Renal cortical epithelial cell (primary cell): ENCODE data around the gene RABAC1. TPM values are rescaled to one million over a fixed set of nuclear protein-coding genes. Genes with fewer than 3 reads are reported as not detected.
"Not testable (repeated sequence)": the region's sequence is repeated elsewhere in the genome, so short reads cannot be mapped to it uniquely, and the experiment has no call there.

Experiments used
- DNase-seq: peaks from one replicate; pipeline ENCODE4 v3.0.0-alpha.2; 2011; ENCODE audit warnings: low read depth
- total RNA-seq: library from RNA; depleted of rRNA; stranded (reverse); fragments of >200 nt; gene quantifications from 2 replicates; pipeline ENCODE4 v1.2.3, GENCODE V29; 2014

RABAC1 gene, protein sequence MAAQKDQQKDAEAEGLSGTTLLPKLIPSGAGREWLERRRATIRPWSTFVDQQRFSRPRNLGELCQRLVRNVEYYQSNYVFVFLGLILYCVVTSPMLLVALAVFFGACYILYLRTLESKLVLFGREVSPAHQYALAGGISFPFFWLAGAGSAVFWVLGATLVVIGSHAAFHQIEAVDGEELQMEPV
- 71.8 and 108 TPM in 2 replicates for total RNA-seq

DNA sequence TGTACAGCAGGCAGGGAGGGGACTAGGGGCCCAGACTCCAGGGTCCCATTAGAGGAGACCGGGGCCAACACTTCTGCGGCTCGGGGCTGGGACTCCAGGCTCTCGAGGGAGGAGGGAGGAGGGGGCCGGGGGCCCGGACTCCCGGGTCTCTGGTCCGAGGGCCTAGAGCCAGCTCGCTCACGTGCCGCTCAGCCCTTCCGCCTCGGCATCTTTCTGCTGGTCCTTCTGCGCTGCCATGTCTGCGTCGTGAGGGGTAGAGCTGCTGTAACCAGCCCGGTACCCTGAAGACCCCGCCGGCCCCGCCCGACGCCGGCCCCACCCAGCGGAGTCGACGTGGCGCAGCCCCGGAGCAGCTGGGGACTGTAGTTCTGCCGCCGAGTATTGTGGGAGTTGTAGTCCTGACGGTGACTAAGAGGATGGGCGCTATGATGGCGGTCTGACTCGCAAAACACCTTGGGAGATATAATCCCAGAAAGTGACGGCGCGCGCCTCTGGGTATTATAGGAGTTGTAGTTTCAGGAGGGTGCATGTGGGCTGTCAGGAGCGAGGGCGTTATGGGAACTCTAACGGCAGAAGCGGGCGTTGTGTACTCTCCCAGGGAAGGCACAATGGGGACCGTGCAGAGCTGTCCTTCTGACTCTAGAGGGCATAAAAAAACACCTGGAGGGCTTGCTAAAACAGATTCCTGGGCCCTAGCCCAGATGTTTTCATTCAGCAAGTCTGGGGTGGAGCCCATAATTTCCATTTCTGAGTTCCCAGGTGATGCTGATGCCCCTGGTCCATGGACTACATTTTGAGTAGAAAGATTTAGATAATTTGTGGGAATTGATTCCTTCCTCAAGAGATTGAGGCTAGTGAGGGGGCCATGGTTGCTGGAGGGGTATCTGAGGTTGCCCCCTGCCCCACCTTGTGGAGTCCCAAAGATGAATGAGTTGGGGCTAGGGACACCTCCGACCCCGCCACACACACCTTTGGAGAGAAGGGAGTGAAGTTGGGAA, at the start of gene RABAC1:
TSS of gene RABAC1 (minus strand) at position 266 of the 998 bp plus-strand sequence. CDS start at position 237, 29 bp downstream.
- DNase-seq, result peak; percentile 81

DNA sequence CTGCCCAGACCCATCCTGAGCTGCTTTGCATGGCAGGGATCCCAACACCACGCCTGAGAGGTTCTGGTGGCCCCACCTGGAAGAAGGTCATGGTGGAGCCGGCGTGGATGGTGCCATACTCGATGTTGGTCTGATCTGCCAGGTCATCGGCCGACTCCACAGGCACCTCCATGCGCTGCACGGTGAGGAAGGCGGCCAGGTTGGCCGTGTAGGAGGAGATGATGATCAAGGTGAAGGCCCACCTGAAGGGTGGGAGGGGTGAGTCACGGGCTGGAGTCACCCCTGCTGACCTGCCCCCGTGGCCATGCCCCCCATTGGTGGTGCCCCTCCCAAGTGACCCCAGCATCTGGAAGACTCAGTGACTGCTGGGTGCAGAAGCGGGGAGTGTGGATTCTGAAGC, 47.4 kb upstream of the RABAC1 start:
- DNase-seq, result no peak

DNA sequence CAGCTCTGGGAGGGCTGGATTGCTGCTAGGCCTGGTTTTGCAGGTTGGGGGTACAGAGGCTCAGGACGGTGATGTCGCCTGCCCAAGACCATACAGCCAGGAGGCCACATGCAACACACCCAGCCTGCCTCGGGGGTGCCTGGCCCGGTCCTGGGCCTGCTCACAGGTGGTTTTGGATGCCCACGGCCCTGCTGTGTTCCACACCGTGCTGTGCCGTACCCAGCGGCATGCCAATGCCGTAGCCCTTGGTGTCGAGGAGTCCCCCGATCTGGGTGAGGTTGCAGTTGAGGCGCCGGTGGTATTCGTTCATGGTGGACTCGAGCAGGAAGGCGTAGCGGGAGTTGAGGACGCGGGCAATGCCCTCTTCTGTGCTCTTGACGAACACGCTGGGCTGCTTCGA, 46.4 kb upstream of the RABAC1 start:
- DNase-seq, result no peak

DNA sequence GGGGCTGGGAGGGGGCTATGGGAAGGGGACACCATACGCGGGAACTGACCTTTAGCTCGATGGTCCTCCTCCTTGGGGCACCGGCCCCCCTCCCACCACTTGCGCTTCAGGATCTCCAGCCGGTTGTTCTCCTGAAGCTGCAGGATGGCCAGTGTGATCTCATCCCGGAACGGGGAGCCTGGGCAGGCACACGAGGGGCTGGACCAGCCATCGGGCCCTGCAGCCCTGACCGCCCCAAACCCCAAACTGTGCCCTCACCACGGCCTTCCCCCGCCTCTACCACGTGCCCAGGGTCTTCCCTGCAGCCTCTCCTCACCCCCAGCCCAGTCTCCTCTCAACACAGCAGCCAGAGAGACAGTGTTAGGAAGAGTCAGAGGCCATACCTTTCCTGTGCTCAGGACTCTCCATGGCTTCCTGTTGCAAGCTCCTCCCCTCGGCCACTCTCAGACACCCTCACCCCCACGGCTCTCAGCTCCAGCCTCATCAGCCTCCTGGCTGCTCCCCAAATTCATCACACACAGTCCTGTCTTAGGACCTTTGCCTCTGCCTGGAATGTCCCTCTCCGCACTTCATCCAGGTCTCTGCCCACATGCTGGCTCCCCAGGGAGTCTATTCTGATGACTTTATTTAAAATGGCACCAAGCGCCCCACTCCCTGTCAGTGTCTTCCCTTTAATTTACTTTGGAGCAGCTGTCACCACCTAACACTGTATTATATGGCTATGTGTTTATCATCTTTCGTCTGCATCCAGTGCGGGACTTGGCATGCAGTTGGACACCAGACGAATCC, 44.6 kb upstream of the RABAC1 start:
- DNase-seq, result no peak

DNA sequence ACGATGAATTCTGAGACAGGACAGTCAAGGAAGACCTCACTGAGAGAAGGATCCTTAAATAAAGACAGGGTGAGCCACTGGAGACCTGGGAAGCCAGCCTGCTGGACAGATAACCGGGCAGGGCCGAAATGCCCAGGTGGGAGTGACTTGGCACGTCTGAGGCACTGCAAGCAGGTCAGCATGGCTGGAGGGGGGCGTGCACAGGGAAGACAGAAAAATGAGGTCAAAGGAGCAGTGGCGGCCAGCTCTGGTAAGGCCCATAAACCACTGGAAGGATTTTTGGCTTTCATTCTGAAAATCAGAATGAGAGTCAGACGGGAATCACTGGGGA, 40.7 kb upstream of the RABAC1 start:
- DNase-seq, result no peak

DNA sequence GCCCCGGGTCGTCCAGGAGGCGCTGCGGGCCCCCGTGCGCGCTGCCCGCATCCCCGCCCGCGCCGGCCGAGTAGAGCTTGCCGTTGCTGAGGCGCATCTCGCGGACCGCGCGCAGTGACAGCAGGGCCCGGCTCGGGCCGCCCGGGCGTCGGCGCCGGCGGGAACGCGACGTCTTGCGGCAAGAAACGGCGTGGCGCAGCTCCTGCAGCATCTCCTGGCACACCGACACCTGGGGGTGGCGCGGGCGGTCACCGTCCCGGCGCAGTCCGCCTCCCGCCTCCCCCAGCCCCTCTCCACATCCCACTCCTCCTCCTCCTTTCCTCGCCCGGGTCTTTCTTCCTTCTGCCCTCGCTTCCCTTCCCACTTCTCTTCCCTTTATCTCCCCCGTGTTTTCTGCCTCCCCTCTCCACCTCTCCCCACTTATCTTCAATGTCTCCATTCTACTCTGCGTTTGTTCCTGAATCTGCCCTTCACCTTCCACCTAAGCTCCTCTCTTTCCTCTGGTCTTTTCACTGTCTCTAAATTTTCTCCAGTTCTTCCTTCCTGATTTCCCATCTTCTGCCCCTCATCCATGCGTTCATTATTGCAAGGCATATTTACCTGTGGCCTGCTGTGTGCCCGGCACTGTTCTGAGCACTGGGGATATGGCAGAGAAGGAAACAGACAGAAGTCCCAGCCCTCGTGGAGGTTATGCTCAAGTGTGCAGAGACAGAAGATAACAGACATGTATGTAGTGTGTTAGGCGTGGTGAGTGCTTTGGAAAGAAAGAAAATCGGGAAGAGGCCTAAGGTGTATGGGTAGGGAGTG, 40.2 kb upstream of the RABAC1 start:
- DNase-seq, result no peak

DNA sequence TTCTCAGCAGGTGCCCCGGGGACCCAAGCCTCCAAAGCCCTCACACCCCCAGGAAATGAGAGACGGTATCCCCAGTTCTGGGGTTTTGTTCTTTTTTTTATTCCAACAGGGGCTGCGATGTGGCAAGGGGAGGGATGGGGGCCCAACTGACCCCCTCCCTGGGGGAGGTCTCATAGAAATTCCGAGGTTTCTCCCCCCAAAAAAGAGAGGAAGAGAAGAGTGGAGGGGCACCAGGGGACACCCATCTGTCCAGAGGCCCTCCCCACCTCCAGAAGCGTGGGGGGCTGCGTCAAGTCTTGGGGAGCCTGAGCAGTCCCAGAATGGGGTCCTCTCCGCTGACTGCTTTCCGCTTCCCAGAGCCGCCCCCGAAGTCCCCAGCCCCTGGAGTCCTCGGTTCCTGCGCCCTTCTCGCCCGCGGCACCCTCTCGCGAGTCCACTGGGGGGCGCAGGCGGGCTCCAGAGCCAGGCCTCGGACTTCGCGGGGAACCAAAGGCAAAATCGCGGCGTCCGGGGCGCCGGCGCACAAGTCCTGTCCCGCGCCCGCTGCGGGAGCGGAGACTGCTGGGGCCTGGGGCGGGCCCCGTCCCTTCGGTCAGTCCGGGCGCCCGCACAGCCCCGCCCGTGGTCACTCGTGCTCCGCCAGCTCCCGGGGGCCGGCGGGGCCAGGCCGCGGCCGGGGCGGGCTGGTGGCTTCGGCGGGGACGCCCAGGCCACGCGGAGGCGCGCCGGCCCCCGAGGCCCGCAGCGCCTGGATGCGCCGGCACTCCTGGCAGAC, 39.3 kb upstream of the RABAC1 start:
- no peak for DNase-seq

DNA sequence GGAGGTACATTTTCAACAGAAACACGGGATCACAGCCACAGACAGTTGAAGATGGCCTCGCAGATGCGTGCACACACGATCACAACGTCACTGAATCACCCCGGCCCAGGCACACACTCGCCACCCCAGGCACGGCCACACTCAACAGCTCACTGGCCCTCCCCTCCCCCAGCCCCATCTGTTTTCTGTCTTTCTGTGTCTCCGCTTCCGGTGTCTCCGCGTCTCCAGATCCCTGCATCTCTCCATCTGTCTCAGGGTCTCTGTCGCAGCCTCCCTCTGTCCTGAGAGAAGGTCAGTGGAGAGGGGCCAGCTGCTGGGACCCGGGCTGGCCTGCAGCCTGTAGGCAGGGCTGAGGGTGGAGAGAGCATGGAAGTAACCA, 38.7 kb upstream of the RABAC1 start:
- no peak for DNase-seq

DNA sequence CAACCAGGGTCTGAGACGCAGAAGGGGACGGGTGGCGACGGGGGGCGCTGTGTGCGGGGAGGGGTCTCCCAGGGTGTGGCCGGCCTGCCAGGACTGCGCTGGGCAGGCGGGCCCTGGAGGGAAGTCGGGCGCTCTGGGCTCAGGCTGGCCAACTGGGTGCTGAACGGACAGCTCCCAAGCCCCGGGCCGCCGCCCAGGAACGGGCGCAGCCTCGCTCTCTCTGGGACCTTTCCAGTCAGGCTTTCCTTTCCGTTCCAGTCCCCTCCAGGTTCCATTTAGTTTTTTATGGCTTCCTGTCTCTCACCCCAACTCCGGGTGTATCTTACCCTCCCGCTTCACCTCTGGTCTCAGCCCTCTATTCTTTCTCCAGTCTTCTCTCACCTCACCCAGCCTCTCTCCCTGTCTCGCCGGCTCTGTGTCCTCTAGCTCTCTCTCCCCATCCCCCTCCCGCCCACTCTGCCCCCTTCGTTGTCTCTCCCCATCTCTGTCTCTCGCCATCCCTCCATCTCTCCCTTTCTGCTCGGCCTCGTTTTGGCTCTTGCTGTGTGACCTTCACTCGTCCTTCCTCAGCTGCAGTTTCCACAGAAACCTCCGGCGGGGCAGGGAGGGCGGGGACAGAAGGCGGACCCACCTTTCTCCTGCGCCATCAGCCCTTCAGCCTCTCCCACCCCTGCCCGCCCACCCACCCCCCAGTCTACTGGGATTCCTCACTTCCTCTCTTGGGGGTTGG, 38.2 kb upstream of the RABAC1 start:
- DNase-seq, result no peak

DNA sequence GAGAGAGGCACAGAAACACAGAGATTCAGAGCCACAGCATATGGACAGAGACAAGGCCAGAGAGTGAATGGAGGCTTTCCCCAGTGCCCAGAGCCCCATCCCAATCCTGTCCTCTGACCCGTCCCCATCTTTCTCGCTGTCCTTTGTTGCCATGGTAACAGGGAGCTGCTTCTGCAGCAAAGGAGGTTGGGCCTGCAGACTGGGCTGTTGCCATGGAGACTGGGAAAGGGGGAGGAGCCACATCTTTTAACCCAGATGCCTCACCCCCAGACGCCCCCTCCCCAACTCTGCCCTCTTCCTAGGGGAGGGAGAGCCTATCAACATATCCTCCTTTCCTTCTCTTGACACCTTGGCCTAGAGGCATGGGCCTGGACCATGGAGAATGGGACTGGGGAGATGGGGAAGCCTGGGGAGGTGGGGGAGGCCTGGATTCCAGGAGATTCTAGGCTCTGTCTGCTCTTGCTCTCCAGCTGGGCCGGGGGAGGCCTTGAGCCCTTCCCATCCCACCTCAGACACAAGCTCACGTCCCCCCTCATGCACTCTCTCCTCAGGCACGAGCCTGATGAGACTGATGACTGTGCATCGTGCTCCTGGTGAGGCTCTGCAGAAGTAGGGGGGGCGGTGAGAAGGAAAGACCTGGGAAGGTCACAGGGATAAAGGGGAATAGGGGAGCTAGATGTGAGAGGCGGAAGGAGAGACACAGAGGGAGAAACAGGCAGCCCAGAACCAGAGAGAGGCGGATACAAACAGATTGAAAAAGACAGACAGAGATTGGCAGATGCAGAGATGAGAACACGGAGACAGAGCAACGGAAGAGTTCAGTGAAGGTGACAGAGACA, 37.1 kb upstream of the RABAC1 start:
- no peak for DNase-seq

DNA sequence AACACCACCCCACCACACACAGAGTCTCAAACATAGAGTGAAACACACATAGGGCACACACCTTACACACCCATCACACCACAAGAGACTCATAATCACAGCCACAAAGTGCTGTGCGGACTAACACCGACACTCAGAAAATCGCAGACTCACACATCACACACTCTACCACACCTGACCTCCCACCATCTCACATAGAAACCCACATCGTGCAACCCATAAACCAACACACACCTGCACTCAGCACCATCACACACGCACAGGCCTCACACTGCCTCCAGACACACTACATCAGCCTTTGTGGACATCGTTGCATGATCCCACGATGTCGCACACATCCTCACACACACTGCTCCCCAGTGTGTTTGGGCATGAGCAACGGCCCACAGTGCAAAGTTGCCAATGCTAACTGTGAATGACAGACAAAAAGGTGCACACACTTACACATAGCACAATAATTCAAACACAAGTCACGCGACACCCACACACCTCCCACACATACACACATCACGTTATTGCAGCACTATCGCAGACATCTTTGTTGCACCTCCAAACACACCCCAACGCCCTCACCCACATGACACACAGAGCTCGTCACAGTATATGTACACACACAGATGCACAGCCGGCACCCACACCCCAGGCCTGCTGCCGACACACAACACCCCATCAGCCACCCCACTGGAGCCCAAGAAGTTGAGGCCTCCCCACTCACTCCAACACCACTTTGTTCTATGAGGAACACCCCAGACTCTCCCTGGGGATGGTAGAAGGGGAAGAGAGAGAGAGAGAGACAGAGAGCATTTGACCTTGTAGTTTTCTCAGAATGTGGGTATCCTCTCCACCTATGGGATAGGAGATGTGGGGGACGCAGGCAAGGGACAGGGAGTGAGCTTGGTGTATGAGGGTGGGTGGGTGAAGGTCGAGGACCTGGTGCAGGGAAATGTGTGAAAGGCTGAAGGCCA, 36.2 kb upstream of the RABAC1 start:
- DNase-seq, result no peak

DNA sequence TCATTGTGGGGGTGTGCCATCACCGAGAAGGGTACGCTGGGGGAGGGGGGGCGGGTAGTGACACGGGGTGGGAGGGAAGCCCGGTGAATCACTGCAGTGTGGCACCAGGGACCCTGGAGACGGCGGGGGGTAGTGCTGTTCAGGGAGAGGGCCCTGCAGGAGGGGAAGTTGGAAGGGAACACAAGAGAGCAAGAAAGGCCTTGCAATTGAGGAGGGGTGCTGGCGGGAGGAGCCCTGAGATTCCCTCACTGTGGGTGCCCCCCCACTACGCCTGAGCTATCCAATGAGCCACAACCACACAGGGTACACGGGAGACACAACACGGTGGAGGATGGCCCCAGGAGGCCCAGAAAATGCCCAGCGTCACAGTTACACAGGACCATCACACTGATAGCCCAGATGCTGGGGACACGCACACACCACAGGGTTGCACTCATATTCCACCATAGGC, 35.4 kb upstream of the RABAC1 start:
- no peak for DNase-seq

DNA sequence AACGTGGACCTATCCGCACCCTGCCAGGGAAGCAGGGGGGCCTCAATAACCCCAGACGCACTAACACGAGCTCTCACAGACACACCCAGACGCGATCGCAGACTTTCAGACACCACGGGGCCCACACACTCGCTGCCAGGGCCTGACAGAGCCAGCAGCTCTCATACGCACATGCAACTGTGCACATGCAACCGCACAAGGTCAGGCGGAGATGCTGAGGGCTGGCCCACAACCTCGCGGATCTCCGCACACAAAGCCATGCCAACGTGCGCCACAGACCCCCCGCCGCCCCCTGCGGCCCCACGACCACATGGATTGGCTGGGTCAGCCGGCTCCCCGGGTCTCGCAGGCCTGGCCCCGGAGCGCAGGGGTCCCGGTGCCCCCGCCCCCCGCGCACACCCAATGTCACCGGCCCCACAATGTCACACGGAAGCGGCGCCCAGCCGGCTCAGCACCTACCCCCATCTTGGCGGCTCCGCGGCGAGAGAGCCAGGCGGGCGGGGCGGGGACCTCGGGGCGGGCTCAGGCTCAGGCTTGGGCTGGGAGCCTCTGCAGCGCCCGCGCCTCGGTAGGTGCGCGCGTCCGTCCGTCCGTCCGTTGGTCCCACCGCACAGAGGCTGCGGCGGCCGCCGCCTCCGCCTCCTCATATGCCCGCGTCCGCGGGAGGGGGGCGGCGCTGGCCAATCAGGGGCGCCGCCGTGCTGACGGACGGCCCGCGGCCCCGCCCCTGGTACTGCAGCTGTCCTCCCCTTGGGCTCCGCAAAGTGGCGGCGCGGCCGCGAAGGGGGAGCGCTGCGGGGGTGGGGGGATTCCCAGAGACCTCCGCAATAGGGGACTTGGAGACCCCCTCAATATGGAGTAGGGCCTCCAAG, 34.7 kb upstream of the RABAC1 start, which contains the start of gene ATP1A3:
TSS of gene ATP1A3 (minus strand) at position 619 of the 872 bp plus-strand sequence. CDS start at position 465, 154 bp downstream.
- DNase-seq, result no peak

DNA sequence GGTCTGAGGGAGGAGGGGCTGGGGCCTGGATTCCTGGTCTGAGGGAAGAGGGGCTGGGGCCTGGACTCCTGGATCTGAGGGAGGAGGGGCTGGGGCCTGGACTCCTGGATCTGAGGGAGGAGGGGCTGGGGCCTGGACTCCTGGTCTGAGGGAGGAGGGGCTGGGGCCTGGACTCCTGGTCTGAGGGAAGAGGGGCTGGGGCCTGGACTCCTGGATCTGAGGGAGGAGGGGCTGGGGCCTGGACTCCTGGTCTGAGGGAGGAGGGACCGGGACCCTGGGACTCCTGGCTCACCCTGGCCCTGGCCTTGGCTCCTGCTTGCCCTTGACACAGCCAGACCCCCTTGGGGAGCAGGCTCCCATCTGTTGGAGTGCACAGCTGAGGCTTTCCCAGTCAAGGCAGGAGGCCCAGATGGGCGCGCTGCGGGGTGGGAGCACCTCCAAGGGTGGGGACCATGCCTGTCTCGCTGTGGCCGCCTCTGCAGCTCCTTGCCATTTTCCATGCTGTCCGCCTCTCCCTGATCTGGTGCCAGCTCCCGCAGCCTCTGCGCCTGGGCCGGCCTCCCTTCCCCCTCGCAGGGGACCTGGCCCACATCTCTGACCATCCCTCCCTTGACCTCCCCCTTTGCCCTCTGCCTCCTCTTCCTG, 32.9 kb upstream of the RABAC1 start:
- DNase-seq, result not testable (repeated sequence)

DNA sequence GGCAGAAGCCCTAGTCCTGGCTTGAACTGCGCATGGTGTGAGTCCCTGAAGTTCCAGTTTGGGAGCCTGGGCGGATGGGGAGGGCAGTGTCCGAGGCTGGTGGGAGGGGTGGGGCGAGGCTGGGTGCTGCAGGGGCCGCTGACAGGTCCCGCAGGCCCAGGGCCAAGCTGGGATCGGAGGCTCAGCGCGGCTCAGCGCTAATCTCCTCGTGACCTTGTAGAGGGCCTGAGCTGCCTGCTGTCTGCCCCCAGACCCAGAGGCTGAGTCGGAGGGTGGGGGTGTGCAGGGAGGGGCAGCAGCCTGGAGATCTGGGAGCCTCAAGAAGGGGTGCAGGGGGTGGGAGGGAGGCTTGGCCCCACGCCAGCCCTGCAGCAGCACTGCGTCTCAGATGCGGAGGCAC, 31.9 kb upstream of the RABAC1 start:
- no peak for DNase-seq

DNA sequence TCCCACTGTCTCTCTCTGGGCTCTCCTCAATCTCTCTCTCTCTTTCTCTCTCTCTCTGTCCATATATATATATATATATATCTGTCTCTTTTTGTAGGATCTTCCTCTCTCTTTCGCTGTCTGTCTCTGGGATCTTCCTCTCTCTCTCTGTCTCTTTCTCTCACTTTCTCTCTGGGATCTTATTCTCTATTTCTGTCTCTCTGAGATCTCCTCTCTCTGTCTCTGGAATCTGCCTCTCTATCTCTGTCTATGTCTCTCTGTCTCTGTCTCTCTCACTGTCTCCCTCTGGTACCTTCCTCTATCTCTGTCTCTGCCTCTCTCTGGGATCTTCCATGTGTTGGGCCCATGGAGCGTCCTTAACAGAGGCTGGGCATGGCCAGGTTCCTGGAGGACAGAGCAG, 31.5 kb upstream of the RABAC1 start:
- DNase-seq, result no peak
